ENCODE results near the gene LRRK1.

GRCh38 chr15:101027920-101028319 is 108.8 kb downstream of the LRRK1 start:
- TF ChIP-seq EP300 (IDR thresholded peaks at IDR 0.05; ENCODE audit: borderline replicate concordance in 1 of 2, low read depth in 1 of 2, low read length in 1 of 2), result no peak
- no peak for TF ChIP-seq EZH2phosphoT487 (IDR thresholded peaks at IDR 0.05; ENCODE audit: borderline replicate concordance, low read depth)
- TF ChIP-seq CTCF (IDR thresholded peaks at IDR 0.05), result no peak
- no peak for TF ChIP-seq SIN3A (IDR thresholded peaks at IDR 0.05; ENCODE audit: borderline replicate concordance, low read depth, low read length)
- no peak for TF ChIP-seq JUND (IDR thresholded peaks at IDR 0.05)
- TF ChIP-seq POLR2AphosphoS5 (IDR thresholded peaks at IDR 0.05; ENCODE audit: low read depth, low read length), result no peak
- no peak for TF ChIP-seq GABPA (IDR thresholded peaks at IDR 0.05; ENCODE audit: low read depth)
- TF ChIP-seq REST (IDR thresholded peaks at IDR 0.05; ENCODE audit: low read depth, low read length), result no peak
- no peak for TF ChIP-seq FOSL2 (IDR thresholded peaks at IDR 0.05; ENCODE audit: borderline replicate concordance, low read depth)
- TF ChIP-seq, protein P1, sequence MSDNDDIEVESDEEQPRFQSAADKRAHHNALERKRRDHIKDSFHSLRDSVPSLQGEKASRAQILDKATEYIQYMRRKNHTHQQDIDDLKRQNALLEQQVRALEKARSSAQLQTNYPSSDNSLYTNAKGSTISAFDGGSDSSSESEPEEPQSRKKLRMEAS (IDR thresholded peaks at IDR 0.05; ENCODE audit: low read depth), result no peak
- TF ChIP-seq ELF1 (IDR thresholded peaks at IDR 0.05), result no peak
- TF ChIP-seq NFIC (IDR thresholded peaks at IDR 0.05; ENCODE audit: borderline replicate concordance), result no peak
